Astrocyte (in vitro differentiated cells and primary cell): ENCODE results near the gene SPINK4. TPM values are rescaled to one million over a fixed set of nuclear protein-coding genes. Genes with fewer than 3 reads are reported as not detected.

Source experiments
- DNase-seq: peaks from one replicate; pipeline ENCODE4 v3.0.0-alpha.2; 2010; ENCODE audit warnings: low read depth
- FAIRE-seq: peaks from 2 replicates; lab custom pipeline; 2011; peaks lifted over from hg19 to GRCh38; lab: Jason Lieb, UNC
- H2AFZ ChIP-seq: 2 replicates; pipeline ENCODE4 v1.6.0; 2012; ENCODE audit warnings: low read depth, low read length, inconsistent platforms
- H3K27ac ChIP-seq: 2 replicates; pipeline ENCODE4 v1.5.1; 2011; ENCODE audit warnings: low read depth, low read length, inconsistent platforms
- H3K27me3 ChIP-seq: 2 replicates; pipeline ENCODE4 v1.6.0; 2011; ENCODE audit warnings: low read length, inconsistent platforms; ENCODE audit not compliant: insufficient read depth
- H3K36me3 ChIP-seq: 2 replicates; pipeline ENCODE4 v1.5.1; 2011; ENCODE audit warnings: low read length, inconsistent platforms; ENCODE audit not compliant: insufficient read depth
- H3K4me1 ChIP-seq: 2 replicates; pipeline ENCODE4 v1.5.1; 2011; ENCODE audit warnings: low read length, inconsistent platforms; ENCODE audit not compliant: insufficient read depth
- H3K4me2 ChIP-seq: 2 replicates; pipeline ENCODE4 v1.6.0; 2012; ENCODE audit warnings: low read length, inconsistent platforms
- H3K4me3 ChIP-seq: 2 replicates; pipeline ENCODE4 v1.5.1; 2011; ENCODE audit warnings: low read depth, mild to moderate bottlenecking, low read length, inconsistent platforms; ENCODE audit not compliant: insufficient read depth
- H3K79me2 ChIP-seq: 2 replicates; pipeline ENCODE4 v1.6.0; 2012; ENCODE audit warnings: mild to moderate bottlenecking, low read length, inconsistent platforms; ENCODE audit not compliant: insufficient read depth
- H3K9ac ChIP-seq: 2 replicates; pipeline ENCODE4 v1.6.0; 2012; ENCODE audit warnings: mild to moderate bottlenecking, low read length, inconsistent platforms
- H3K9me3 ChIP-seq: 2 replicates; pipeline ENCODE4 v1.5.1; 2012; ENCODE audit warnings: low read depth, mild to moderate bottlenecking, low read length, inconsistent platforms; ENCODE audit not compliant: insufficient read depth
- H4K20me1 ChIP-seq: 2 replicates; pipeline ENCODE4 v1.6.0; 2012; ENCODE audit warnings: low read length, inconsistent platforms; ENCODE audit not compliant: insufficient read depth
- H3K27ac Mint-ChIP-seq: one replicate; pipeline ENCODE4 v1.8.0; 2021; ENCODE audit warnings: mild to moderate bottlenecking, mixed read lengths; ENCODE audit not compliant: unreplicated experiment
- H3K27me3 Mint-ChIP-seq: one replicate; pipeline ENCODE4 v1.8.0; 2021; ENCODE audit warnings: low read depth, mixed read lengths; ENCODE audit not compliant: unreplicated experiment
- H3K36me3 Mint-ChIP-seq: one replicate; pipeline ENCODE4 v1.8.0; 2021; ENCODE audit warnings: low read depth, mixed read lengths; ENCODE audit not compliant: unreplicated experiment
- H3K4me1 Mint-ChIP-seq: one replicate; pipeline ENCODE4 v1.8.0; 2021; ENCODE audit warnings: low read depth, mixed read lengths; ENCODE audit not compliant: unreplicated experiment
- H3K4me3 Mint-ChIP-seq: one replicate; pipeline ENCODE4 v1.8.0; 2021; ENCODE audit warnings: mild to moderate bottlenecking, moderate library complexity, mixed read lengths; ENCODE audit not compliant: unreplicated experiment
- H3K9me3 Mint-ChIP-seq: one replicate; pipeline ENCODE4 v1.8.0; 2021; ENCODE audit warnings: mild to moderate bottlenecking, mixed read lengths; ENCODE audit not compliant: unreplicated experiment
- EZH2 ChIP-seq: IDR thresholded peaks from 2 replicates; pipeline ENCODE4 v1.6.1; 2012; ENCODE audit warnings: mild to moderate bottlenecking, low read length, inconsistent platforms; ENCODE audit not compliant: insufficient read depth
- total RNA-seq: library from RNA; stranded (reverse); gene quantifications from 2 replicates; pipeline ENCODE4 v1.2.1, GENCODE V29; 2021
- TF ChIP-seq, protein P1 (sequence below): IDR thresholded peaks from 2 replicates; pipeline ENCODE4 v1.5.1; 2011; ENCODE audit warnings: low read depth, mild to moderate bottlenecking, inconsistent platforms, low read length, moderate library complexity; ENCODE audit not compliant: insufficient read depth

The SPINK4 gene
- total RNA-seq, 1 donor from 2014 or later, result not detected

DNA sequence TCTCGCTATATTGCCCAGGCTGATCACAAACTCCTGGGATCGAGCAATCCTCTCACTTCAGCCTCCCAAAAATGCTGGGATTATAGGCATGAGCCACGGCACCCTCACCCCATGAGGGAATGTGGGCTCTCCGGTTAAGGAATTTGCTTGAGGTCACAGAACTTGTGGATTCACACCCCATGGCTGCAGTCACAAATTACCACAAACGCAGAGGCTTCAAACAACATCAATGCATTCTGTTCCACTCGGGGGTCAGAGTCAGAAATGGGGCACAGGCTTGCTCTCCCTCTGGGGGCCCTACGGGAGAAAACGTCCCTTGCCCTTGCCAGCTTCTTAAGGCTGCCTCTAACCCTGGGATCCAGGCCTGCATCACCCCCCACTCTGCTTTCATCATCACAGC is 12.2 kb upstream of the SPINK4 start:
- Mint-ChIP-seq H3K27ac (peak overlapping the region; percentile 6), H3K9me3 (peaks cover 6% of the 10 kb centered on the region), H3K27me3 (peaks cover 26% of the 10 kb centered on the region), H3K36me3 (no peaks in the 10 kb centered on the region), H3K4me3 (no peak overlapping the region), H3K4me1 (peaks cover 1% of the 10 kb centered on the region)
- Histone ChIP-seq H3K4me1 (peaks cover 3% of the 10 kb centered on the region), H3K79me2 (no peaks in the 10 kb centered on the region), H3K9me3 (no peaks in the 10 kb centered on the region), H3K36me3 (no peaks in the 10 kb centered on the region), H2AFZ (no peak overlapping the region), H3K27ac (no peak overlapping the region), H3K4me2 (no peak overlapping the region), H3K9ac (no peak overlapping the region), H3K27me3 (peaks cover 4% of the 10 kb centered on the region), H3K4me3 (no peak overlapping the region), H4K20me1 (no peaks in the 10 kb centered on the region)
- TF ChIP-seq, protein P1, sequence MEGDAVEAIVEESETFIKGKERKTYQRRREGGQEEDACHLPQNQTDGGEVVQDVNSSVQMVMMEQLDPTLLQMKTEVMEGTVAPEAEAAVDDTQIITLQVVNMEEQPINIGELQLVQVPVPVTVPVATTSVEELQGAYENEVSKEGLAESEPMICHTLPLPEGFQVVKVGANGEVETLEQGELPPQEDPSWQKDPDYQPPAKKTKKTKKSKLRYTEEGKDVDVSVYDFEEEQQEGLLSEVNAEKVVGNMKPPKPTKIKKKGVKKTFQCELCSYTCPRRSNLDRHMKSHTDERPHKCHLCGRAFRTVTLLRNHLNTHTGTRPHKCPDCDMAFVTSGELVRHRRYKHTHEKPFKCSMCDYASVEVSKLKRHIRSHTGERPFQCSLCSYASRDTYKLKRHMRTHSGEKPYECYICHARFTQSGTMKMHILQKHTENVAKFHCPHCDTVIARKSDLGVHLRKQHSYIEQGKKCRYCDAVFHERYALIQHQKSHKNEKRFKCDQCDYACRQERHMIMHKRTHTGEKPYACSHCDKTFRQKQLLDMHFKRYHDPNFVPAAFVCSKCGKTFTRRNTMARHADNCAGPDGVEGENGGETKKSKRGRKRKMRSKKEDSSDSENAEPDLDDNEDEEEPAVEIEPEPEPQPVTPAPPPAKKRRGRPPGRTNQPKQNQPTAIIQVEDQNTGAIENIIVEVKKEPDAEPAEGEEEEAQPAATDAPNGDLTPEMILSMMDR, result no peak
- TF ChIP-seq EZH2, result no peak
- DNase-seq (no peak), FAIRE-seq (no peak)

DNA sequence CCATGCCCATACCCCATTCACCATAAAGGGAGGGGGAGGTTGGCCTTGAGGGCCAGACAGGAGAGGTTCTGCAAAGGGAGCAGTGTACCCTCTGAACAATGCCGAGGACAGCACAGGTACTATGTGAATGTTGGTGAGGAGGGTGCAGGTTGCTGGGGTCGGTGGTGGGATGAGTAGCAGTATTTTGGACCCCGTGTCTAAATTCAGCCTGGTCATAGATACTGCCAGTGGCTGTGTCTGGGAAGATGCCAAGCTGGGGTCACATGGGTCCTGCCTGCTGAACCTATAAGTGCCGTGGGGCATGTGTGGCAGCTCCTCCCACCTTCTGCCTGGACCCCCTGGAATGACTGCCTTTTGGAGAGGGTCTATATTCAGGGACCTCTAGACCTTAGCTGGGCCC is 11.4 kb upstream of the SPINK4 start:
- Mint-ChIP-seq H3K4me3 (no peak overlapping the region), H3K4me1 (peaks cover 5% of the 10 kb centered on the region), H3K27me3 (peaks cover 30% of the 10 kb centered on the region), H3K27ac (no peak overlapping the region), H3K9me3 (peaks cover 6% of the 10 kb centered on the region), H3K36me3 (no peaks in the 10 kb centered on the region)
- TF ChIP-seq, protein P1, result no peak
- TF ChIP-seq EZH2, result no peak
- Histone ChIP-seq H3K4me2 (no peak overlapping the region), H3K27me3 (peaks cover 2% of the 10 kb centered on the region), H3K9me3 (no peaks in the 10 kb centered on the region), H3K79me2 (no peaks in the 10 kb centered on the region), H2AFZ (no peak overlapping the region), H4K20me1 (no peaks in the 10 kb centered on the region), H3K4me3 (no peak overlapping the region), H3K4me1 (peaks cover 6% of the 10 kb centered on the region), H3K9ac (no peak overlapping the region), H3K36me3 (no peaks in the 10 kb centered on the region), H3K27ac (no peak overlapping the region)
- FAIRE-seq, result no peak
- DNase-seq, result no peak

DNA sequence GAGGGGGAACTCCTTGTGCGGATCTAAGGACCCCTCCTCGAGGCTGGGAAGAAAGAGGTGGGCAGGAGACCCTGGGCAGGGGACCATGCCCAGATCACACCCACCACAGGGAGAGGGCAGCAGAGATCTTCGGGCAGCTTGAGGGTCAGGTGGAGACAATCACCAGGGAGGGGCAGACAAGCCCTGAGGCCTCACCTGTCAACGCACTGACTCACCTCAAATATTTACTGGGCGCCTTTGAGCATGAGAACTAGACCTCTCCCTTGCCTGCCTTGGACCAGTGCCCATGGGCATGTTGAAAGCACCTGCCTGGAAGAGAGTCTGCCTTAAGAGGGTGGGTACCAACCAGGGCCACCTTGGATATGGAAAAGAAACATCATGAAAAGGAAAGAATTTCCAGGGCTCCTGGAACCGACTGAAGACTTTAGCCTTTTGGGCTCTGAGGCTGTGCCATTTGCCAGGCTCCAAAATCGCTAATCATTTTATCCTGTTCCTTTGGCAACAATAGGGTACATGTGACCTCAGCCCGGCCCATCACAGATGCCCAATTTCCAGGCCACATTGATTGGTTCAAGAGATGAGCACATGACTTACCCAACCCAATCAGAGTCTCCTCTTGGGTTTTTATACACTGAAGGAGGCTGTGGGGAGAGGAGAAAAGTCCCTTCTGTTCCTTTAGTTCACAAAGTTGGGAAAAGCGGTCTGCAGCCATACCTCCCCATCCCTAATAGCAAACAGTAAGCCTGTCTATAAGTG is 10.4 kb upstream of the SPINK4 start:
- Mint-ChIP-seq H3K4me1 (peaks cover 5% of the 10 kb centered on the region), H3K27ac (no peak overlapping the region), H3K9me3 (peaks cover 6% of the 10 kb centered on the region), H3K4me3 (no peak overlapping the region), H3K36me3 (no peaks in the 10 kb centered on the region), H3K27me3 (peaks cover 33% of the 10 kb centered on the region)
- H2AFZ ChIP-seq, result no peak overlapping the region
- no peak overlapping the region for H3K9ac ChIP-seq
- H3K36me3 ChIP-seq, result no peaks in the 10 kb centered on the region
- H3K4me3 ChIP-seq, result no peak overlapping the region
- peaks cover 15% of the 10 kb centered on the region for H3K4me1 ChIP-seq
- no peaks in the 10 kb centered on the region for H3K79me2 ChIP-seq
- no peak for FAIRE-seq
- H3K4me2 ChIP-seq, result no peak overlapping the region
- H3K9me3 ChIP-seq, result no peaks in the 10 kb centered on the region
- no peak for TF ChIP-seq EZH2
- TF ChIP-seq, protein P1, result no peak
- no peaks in the 10 kb centered on the region for H4K20me1 ChIP-seq
- H3K27ac ChIP-seq, result no peak overlapping the region
- H3K27me3 ChIP-seq, result peaks cover 2% of the 10 kb centered on the region
- DNase-seq, result no peak
